Measurements from ENCODE around the gene SUCLA2.
"Not testable (repeated sequence)": the region's sequence is repeated elsewhere in the genome, so short reads cannot be mapped to it uniquely, and the experiment has no call there.

The SUCLA2 gene

DNA sequence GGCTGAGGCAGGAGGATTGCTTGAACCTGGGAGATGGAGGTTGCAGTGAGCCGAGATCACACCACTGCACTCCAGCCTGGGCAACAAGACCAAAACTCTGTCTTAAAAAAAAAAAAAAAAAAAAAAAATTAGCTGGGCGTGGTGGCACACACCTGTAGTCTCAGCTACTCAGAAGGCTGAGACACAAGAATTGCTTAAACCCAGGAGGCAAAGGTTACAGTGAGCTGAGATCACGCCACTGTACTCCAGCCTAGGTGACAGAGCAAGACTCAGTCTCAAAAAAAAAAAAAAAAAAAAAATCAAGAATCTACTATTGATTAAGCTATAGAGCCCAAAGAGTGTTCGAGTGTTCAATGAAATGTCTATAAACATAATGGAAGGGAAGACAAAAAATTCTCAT lies 55.9 kb downstream of the SUCLA2 start:
- H3K9me3 ChIP-seq (ENCODE audit: control extremely low read depth in 1 of 5, control insufficient read depth in 4 of 5, insufficient read depth in 2 of 5, low read depth in 1 of 5, low read length in 4 of 5); DNase-seq; CTCF ChIA-PET; H3K27me3 ChIP-seq (replicated peaks in 2 of 5; ENCODE audit: control insufficient read depth in 4 of 5, insufficient read depth in 5 of 5, low read length in 4 of 5); H3K27ac ChIP-seq (ENCODE audit: insufficient read depth in 1 of 2, low read depth in 1 of 2, low read length in 2 of 2, poor library complexity in 1 of 2, severe bottlenecking in 2 of 2); POLR2A ChIA-PET; H3K4me1 ChIP-seq (ENCODE audit: control extremely low read depth in 1 of 4, control insufficient read depth in 4 of 4, insufficient read depth in 4 of 4, low read length in 3 of 4); H3K4me3 ChIP-seq (ENCODE audit: control insufficient read depth in 1 of 7, extremely low read depth in 1 of 7, insufficient read depth in 4 of 7, low read depth in 2 of 7, low read length in 6 of 7): not testable (repeated sequence)
- WGBS (ENCODE audit: insufficient coverage): 100% methylated on average over 1 of the region's 4 CpGs
- H3K36me3 ChIP-seq (ENCODE audit: control insufficient read depth in 4 of 4, insufficient read depth in 4 of 4, low read length in 3 of 4): peaks cover 13 to 47% (median 24%) of the 10 kb centered on the region in 4 experiments

- peaks cover 0 to 10% (median 5%) of the 10 kb centered on the region in 4 experiments for H3K36me3 ChIP-seq (ENCODE audit: control insufficient read depth in 4 of 4, insufficient read depth in 4 of 4, low read length in 3 of 4)
- CTCF ChIA-PET: no interaction called here
- POLR2A ChIA-PET: no interaction called here
- H3K4me3 ChIP-seq (ENCODE audit: control insufficient read depth in 1 of 7, extremely low read depth in 1 of 7, insufficient read depth in 4 of 7, low read depth in 2 of 7, low read length in 6 of 7): no peak overlapping the region
- no peak overlapping the region for H3K27ac ChIP-seq (ENCODE audit: insufficient read depth in 1 of 2, low read depth in 1 of 2, low read length in 2 of 2, poor library complexity in 1 of 2, severe bottlenecking in 2 of 2)
- 97% methylated on average over 4 of the region's 5 CpGs for WGBS (ENCODE audit: insufficient coverage)
- H3K27me3 ChIP-seq (replicated peaks in 2 of 5; ENCODE audit: control insufficient read depth in 4 of 5, insufficient read depth in 5 of 5, low read length in 4 of 5): no peaks in the 10 kb centered on the region
- H3K9me3 ChIP-seq (ENCODE audit: control extremely low read depth in 1 of 5, control insufficient read depth in 4 of 5, insufficient read depth in 2 of 5, low read depth in 1 of 5, low read length in 4 of 5): peaks cover 0 to 7% (median 0%) of the 10 kb centered on the region in 5 experiments
- H3K4me1 ChIP-seq (ENCODE audit: control extremely low read depth in 1 of 4, control insufficient read depth in 4 of 4, insufficient read depth in 4 of 4, low read length in 3 of 4): peaks cover 0 to 13% (median 6%) of the 10 kb centered on the region in 4 experiments
- DNase-seq: no peak
Measured at GRCh38 chr13:47934371-47934770, 66.7 kb downstream of the SUCLA2 start.

DNA sequence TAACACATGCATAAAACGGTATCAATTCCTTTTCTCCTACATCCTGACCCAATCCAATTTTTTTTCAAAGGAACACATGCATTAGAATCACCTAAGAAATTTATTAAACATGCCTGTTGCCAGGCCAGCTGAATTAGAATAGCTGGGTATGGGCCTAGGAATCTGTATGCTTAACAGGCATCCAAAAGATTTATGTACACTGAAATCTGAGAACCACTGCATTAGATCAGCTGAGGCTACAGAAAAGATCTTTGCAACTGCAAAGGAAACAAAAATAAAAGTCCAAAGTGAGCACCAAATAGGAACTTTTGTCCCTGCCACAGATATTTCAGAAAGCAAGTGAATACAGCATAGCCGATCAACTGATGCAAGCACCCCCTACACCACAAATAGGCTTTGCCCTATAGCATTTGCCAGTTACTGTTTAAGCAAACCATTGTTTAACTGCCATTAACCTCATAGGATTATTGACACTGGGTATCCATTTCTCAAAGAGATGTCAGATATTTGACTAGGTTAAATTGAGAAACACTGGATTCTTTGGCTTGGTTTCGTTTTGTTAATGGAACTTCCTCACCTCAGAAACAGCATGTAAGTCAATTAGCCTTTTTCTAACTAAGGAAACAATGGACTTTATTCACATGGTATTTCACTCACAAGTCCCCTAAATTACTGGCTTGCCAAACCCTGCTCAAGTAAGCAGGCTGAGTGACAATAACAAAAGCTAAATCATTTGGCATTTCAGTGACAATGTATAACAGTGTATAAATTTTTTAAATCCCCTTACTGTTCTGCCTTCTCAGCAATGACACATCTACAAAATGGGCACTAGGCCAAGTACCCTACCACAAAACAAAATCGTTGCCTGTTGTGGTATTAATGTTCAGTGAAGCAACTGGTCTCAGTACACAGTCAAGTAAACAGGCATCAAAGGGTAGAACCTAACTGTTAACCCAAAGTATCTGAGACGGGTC lies 67.8 kb downstream of the SUCLA2 start:
- Histone ChIP-seq H3K4me1 (ENCODE audit: control extremely low read depth in 1 of 4, control insufficient read depth in 4 of 4, insufficient read depth in 4 of 4, low read length in 3 of 4) (peaks cover 0 to 13% (median 6%) of the 10 kb centered on the region in 4 experiments), H3K36me3 (ENCODE audit: control insufficient read depth in 4 of 4, insufficient read depth in 4 of 4, low read length in 3 of 4) (peaks cover 0 to 8% (median 4%) of the 10 kb centered on the region in 4 experiments), H3K9me3 (ENCODE audit: control extremely low read depth in 1 of 5, control insufficient read depth in 4 of 5, insufficient read depth in 2 of 5, low read depth in 1 of 5, low read length in 4 of 5) (peaks cover 0 to 7% (median 0%) of the 10 kb centered on the region in 5 experiments), H3K27ac (ENCODE audit: insufficient read depth in 1 of 2, low read depth in 1 of 2, low read length in 2 of 2, poor library complexity in 1 of 2, severe bottlenecking in 2 of 2) (peak overlapping the region; percentile 7 to 27), H3K27me3 (replicated peaks in 2 of 5; ENCODE audit: control insufficient read depth in 4 of 5, insufficient read depth in 5 of 5, low read length in 4 of 5) (no peaks in the 10 kb centered on the region), H3K4me3 (ENCODE audit: control insufficient read depth in 1 of 7, extremely low read depth in 1 of 7, insufficient read depth in 4 of 7, low read depth in 2 of 7, low read length in 6 of 7) (peak overlapping the region in 1 of 7 experiments; percentile 48)
- CTCF ChIA-PET: interaction anchor here (1.1 kb wide), 1 partner anchor 15 kb away, joined by 3 read pairs; no protein-coding TSS in a partner anchor
- 83% methylated on average over 4 of the region's 5 CpGs for whole genome bisulfite sequencing (ENCODE audit: insufficient coverage)
- peak; percentile 44 to 91 (median 91) for DNase-seq
- POLR2A ChIA-PET: no interaction called here

DNA sequence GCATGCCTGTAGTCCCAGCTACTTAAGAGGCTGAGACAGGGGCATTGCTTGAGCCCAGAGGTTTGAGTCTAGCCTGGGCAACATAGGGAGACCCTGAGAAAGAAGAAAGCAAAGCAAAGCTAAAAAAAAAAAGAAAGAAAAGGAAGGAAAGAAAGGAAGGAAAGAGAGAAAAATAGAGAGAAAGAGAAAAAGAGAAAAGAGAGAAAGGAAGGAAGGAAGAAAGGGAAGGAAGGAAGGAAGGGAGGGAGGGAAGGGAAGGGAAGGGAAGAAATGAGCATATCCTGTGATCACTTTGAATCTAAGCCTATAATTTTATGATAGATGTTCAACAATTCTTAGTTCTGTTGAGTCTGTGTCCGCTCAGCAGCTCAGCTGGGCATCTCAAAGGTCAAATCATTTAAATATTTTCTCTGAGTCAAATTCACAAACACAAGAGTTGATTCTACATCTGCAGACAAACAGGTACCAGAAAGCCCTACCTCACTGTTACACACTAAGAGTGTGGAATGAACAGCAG lies 70.4 kb downstream of the SUCLA2 start:
- ChIA-PET CTCF (no interaction called here), POLR2A (no interaction called here)
- Histone ChIP-seq H3K27ac (ENCODE audit: insufficient read depth in 1 of 2, low read depth in 1 of 2, low read length in 2 of 2, poor library complexity in 1 of 2, severe bottlenecking in 2 of 2) (no peak overlapping the region), H3K9me3 (ENCODE audit: control extremely low read depth in 1 of 5, control insufficient read depth in 4 of 5, insufficient read depth in 2 of 5, low read depth in 1 of 5, low read length in 4 of 5) (no peaks in the 10 kb centered on the region), H3K4me1 (ENCODE audit: control extremely low read depth in 1 of 4, control insufficient read depth in 4 of 4, insufficient read depth in 4 of 4, low read length in 3 of 4) (peaks cover 0 to 13% (median 6%) of the 10 kb centered on the region in 4 experiments), H3K4me3 (ENCODE audit: control insufficient read depth in 1 of 7, extremely low read depth in 1 of 7, insufficient read depth in 4 of 7, low read depth in 2 of 7, low read length in 6 of 7) (no peak overlapping the region), H3K36me3 (ENCODE audit: control insufficient read depth in 4 of 4, insufficient read depth in 4 of 4, low read length in 3 of 4) (no peaks in the 10 kb centered on the region), H3K27me3 (replicated peaks in 2 of 5; ENCODE audit: control insufficient read depth in 4 of 5, insufficient read depth in 5 of 5, low read length in 4 of 5) (no peaks in the 10 kb centered on the region)
- no CpG with 5 or more reads among the region's 1 CpG for WGBS (ENCODE audit: insufficient coverage)
- no peak for DNase-seq

DNA sequence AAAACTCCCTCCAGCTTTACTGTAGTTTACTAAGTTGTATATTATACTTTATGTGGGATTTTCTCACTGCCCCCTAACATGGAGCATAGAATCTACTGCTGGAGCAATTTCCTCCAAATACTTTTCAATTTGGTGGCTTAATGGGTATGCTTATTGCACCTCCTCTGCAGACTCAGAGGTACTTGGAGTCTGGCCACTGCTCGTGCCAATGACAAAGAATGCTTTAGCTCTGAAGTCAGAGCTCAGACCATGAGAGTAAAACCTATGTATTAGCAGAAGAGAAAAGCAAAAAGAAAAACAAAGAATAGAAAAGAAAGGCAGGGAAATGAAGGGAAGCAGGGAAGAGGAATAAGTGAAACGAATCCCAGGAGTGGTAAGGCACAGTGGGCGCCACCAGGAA lies 71.9 kb downstream of the SUCLA2 start:
- no peak for DNase-seq
- CTCF ChIA-PET: interaction anchor here (0.6 kb wide), 1 partner anchor 59 kb away, joined by 3 read pairs; no protein-coding TSS in a partner anchor
- no peaks in the 10 kb centered on the region for H3K36me3 ChIP-seq (ENCODE audit: control insufficient read depth in 4 of 4, insufficient read depth in 4 of 4, low read length in 3 of 4)
- peaks cover 0 to 13% (median 6%) of the 10 kb centered on the region in 4 experiments for H3K4me1 ChIP-seq (ENCODE audit: control extremely low read depth in 1 of 4, control insufficient read depth in 4 of 4, insufficient read depth in 4 of 4, low read length in 3 of 4)
- POLR2A ChIA-PET: no interaction called here
- H3K9me3 ChIP-seq (ENCODE audit: control extremely low read depth in 1 of 5, control insufficient read depth in 4 of 5, insufficient read depth in 2 of 5, low read depth in 1 of 5, low read length in 4 of 5): peaks cover 0 to under 1% (median 0%) of the 10 kb centered on the region in 5 experiments
- H3K27me3 ChIP-seq (replicated peaks in 2 of 5; ENCODE audit: control insufficient read depth in 4 of 5, insufficient read depth in 5 of 5, low read length in 4 of 5): no peaks in the 10 kb centered on the region
- H3K4me3 ChIP-seq (ENCODE audit: control insufficient read depth in 1 of 7, extremely low read depth in 1 of 7, insufficient read depth in 4 of 7, low read depth in 2 of 7, low read length in 6 of 7): no peak overlapping the region
- no peak overlapping the region for H3K27ac ChIP-seq (ENCODE audit: insufficient read depth in 1 of 2, low read depth in 1 of 2, low read length in 2 of 2, poor library complexity in 1 of 2, severe bottlenecking in 2 of 2)
- WGBS (ENCODE audit: insufficient coverage): 100% methylated on average over 2 of the region's 3 CpGs

DNA sequence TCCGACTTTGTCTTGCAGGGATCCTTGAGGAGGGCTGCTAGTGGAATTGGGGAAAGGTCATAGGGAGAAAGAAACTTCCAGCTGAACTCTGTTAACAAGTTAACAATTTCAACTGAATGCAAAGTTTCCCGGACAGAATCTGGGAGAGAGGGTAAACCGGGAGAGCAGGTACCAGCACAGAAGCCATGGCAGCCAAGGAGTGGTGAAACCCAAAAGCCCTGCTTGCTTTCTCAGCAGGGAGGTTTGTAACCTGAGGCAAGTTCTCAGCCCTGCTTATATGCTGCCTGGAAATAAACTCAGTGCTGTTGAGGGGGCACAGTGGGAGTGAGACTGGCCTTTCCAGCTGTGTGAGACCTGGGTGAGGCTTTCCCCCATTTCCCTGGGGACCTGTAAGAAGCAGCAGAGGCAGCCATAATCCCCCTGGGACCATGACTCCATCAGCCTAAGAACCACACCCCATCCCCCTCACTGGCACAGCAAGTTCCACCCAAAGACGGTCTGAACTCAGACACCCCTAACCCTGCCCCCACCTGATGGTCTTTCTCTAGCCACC lies 84.0 kb downstream of the SUCLA2 start:
- 96% methylated on average over 4 of the region's 4 CpGs for WGBS (ENCODE audit: insufficient coverage)
- no peak for DNase-seq
- ChIA-PET CTCF (no interaction called here), POLR2A (no interaction called here)
- Histone ChIP-seq H3K4me3 (ENCODE audit: control insufficient read depth in 1 of 7, extremely low read depth in 1 of 7, insufficient read depth in 4 of 7, low read depth in 2 of 7, low read length in 6 of 7) (no peak overlapping the region), H3K36me3 (ENCODE audit: control insufficient read depth in 4 of 4, insufficient read depth in 4 of 4, low read length in 3 of 4) (no peaks in the 10 kb centered on the region), H3K27me3 (replicated peaks in 2 of 5; ENCODE audit: control insufficient read depth in 4 of 5, insufficient read depth in 5 of 5, low read length in 4 of 5) (no peaks in the 10 kb centered on the region), H3K27ac (ENCODE audit: insufficient read depth in 1 of 2, low read depth in 1 of 2, low read length in 2 of 2, poor library complexity in 1 of 2, severe bottlenecking in 2 of 2) (no peak overlapping the region), H3K9me3 (ENCODE audit: control extremely low read depth in 1 of 5, control insufficient read depth in 4 of 5, insufficient read depth in 2 of 5, low read depth in 1 of 5, low read length in 4 of 5) (peaks cover 0 to 14% (median 2%) of the 10 kb centered on the region in 5 experiments), H3K4me1 (ENCODE audit: control extremely low read depth in 1 of 4, control insufficient read depth in 4 of 4, insufficient read depth in 4 of 4, low read length in 3 of 4) (no peaks in the 10 kb centered on the region)

All from common myeloid progenitor, CD34-positive (primary cell).